GM10248 (cell line): ENCODE results near the gene HUNK.

Source experiments
- CTCF ChIA-PET: fragments of 300-600 bp; sonication (Branson Sonifier 250); formaldehyde crosslinking; extraction: SDS; loops from one replicate; lab custom pipeline; 2021; ENCODE audit warnings: antibody characterized with exemption; lab: Yijun Ruan, JAX
- POLR2A ChIA-PET: fragments of 350-650 bp; sonication (Branson Sonifier 250); formaldehyde crosslinking; extraction: SDS; loops from one replicate; lab custom pipeline; 2020; ENCODE audit warnings: antibody characterized with exemption; lab: Yijun Ruan, JAX
- DNase-seq: peaks from one replicate; pipeline ENCODE4 v3.0.0; 2012; ENCODE audit errors: extremely low spot score
- TF ChIP-seq, protein P1 (sequence below): IDR thresholded peaks from 2 replicates; pipeline ENCODE4 v1.5.1; 2012; ENCODE audit warnings: mild to moderate bottlenecking, low read depth; ENCODE audit errors: extremely low read depth, missing control alignments, control extremely low read depth

The HUNK gene

GRCh38 chr21:31879911-31880310 lies 7.1 kb downstream of the HUNK start:
- POLR2A ChIA-PET, result no interaction called here
- no peak for DNase-seq
- CTCF ChIA-PET, result no interaction called here
- TF ChIP-seq, protein P1, sequence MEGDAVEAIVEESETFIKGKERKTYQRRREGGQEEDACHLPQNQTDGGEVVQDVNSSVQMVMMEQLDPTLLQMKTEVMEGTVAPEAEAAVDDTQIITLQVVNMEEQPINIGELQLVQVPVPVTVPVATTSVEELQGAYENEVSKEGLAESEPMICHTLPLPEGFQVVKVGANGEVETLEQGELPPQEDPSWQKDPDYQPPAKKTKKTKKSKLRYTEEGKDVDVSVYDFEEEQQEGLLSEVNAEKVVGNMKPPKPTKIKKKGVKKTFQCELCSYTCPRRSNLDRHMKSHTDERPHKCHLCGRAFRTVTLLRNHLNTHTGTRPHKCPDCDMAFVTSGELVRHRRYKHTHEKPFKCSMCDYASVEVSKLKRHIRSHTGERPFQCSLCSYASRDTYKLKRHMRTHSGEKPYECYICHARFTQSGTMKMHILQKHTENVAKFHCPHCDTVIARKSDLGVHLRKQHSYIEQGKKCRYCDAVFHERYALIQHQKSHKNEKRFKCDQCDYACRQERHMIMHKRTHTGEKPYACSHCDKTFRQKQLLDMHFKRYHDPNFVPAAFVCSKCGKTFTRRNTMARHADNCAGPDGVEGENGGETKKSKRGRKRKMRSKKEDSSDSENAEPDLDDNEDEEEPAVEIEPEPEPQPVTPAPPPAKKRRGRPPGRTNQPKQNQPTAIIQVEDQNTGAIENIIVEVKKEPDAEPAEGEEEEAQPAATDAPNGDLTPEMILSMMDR, result no peak

DNA sequence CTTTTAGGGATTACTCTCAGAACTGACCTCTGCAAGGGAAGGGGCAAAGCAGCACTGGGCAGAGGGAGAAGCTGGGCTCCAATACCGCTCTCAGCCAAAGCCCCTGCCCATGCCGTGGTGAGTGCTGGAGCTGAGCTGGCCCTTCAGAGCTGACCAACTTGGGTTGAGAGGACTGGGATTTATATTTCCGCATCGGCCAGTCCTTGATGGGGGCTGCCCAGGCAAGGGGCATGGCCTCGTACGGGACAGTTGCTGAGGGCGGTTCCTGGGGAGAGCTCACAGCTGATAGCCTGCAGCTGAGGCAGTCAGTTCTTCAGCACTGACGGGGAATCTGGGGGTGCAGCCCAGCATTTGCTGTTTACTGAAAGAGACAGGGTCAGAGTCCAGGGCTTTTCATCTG lies 8.0 kb downstream of the HUNK start:
- ChIA-PET POLR2A (no interaction called here), CTCF (interaction anchor here (1.5 kb wide), 1 partner anchor 9 kb away, joined by 3 read pairs; no protein-coding TSS in a partner anchor)
- TF ChIP-seq, protein P1, result no peak
- no peak for DNase-seq

- CTCF ChIA-PET, result no interaction called here
- no peak for DNase-seq
- POLR2A ChIA-PET, result no interaction called here
- TF ChIP-seq, protein P1, result no peak
Measured at GRCh38 chr21:31882711-31883110, 9.9 kb downstream of the HUNK start.

GRCh38 chr21:31885146-31885545 lies 12.3 kb downstream of the HUNK start:
- TF ChIP-seq, protein P1, result no peak
- no peak for DNase-seq
- POLR2A ChIA-PET, result no interaction called here
- CTCF ChIA-PET, result no interaction called here

- CTCF ChIA-PET, result no interaction called here
- TF ChIP-seq, protein P1, result no peak
- no peak for DNase-seq
- POLR2A ChIA-PET, result no interaction called here
Measured at GRCh38 chr21:31886915-31887314, 14.1 kb downstream of the HUNK start.

DNA sequence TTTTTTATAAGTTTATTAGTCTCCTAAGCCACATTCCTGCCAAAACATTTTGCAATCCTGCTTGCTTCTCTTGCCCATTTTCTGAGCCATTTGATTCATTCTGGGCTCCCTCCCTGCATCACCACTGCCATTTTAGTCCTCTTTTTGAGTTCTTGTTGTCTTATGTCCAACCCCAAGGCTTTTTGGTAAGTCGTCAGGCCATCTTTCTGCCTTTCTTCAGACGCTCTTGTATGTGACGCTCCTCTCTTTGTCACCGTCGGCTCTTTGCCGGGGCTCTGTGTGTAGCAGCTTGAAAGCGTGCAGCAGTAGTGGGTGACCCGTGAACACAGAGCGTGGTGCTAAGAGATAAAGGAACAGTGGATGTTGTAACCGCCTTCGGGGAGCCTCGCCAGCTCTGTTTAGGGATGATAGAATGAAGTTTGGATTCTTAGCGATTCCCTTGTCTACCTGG lies 14.6 kb downstream of the HUNK start:
- no peak for DNase-seq
- TF ChIP-seq, protein P1, result no peak
- ChIA-PET POLR2A (no interaction called here), CTCF (no interaction called here)
